GM19238 (cell line): ENCODE data around the gene EGLN3.
A peak's percentile ranks its signal among the peaks of the same experiment; 100 is the strongest.
"Not testable (repeated sequence)": the region's sequence is repeated elsewhere in the genome, so short reads cannot be mapped to it uniquely, and the experiment has no call there.

Experiments
- DNase-seq: peaks from one replicate; pipeline ENCODE4 v3.0.0; 2011; ENCODE audit warnings: low spot score; ENCODE audit not compliant: insufficient read length

EGLN3 gene

GRCh38 chr14:33950320-33951182 is at the start of gene EGLN3:
Gene EGLN3 (minus strand): TSS chr14:33951074. CDS start chr14:33950752, 322 bp downstream.
- DNase-seq, result peak; percentile 70

GRCh38 chr14:34000396-34000795 is 49.5 kb upstream of the EGLN3 start:
- no peak for DNase-seq

- no peak for DNase-seq
Observed at GRCh38 chr14:33999771-34000291, 49.0 kb upstream of the EGLN3 start.

GRCh38 chr14:33997611-33998010 is 46.7 kb upstream of the EGLN3 start:
- no peak for DNase-seq

- no peak for DNase-seq
Observed at GRCh38 chr14:33996462-33996861, 45.6 kb upstream of the EGLN3 start.

- no peak for DNase-seq
Observed at GRCh38 chr14:33993246-33993645, 42.4 kb upstream of the EGLN3 start.

GRCh38 chr14:33992274-33993007 is 41.6 kb upstream of the EGLN3 start:
- no peak for DNase-seq

GRCh38 chr14:33990790-33991189 is 39.9 kb upstream of the EGLN3 start:
- DNase-seq, result no peak

- no peak for DNase-seq
Observed at GRCh38 chr14:33987565-33988080, 36.7 kb upstream of the EGLN3 start.

GRCh38 chr14:33986804-33987203 is 35.9 kb upstream of the EGLN3 start:
- no peak for DNase-seq

GRCh38 chr14:33985242-33985641 is 34.4 kb upstream of the EGLN3 start:
- no peak for DNase-seq

GRCh38 chr14:33979613-33980276 is 28.9 kb upstream of the EGLN3 start:
- DNase-seq, result peak; percentile 10

- DNase-seq, result no peak
Observed at GRCh38 chr14:33978892-33979612, 28.2 kb upstream of the EGLN3 start.

GRCh38 chr14:33972583-33973081 is 21.8 kb upstream of the EGLN3 start:
- peak; percentile 19 for DNase-seq

- not testable (repeated sequence) for DNase-seq
Observed at GRCh38 chr14:33969846-33970245, 19.0 kb upstream of the EGLN3 start.

GRCh38 chr14:33968722-33969121 is 17.8 kb upstream of the EGLN3 start:
- DNase-seq, result no peak

- DNase-seq, result no peak
Observed at GRCh38 chr14:33967138-33967537, 16.3 kb upstream of the EGLN3 start.

- no peak for DNase-seq
Observed at GRCh38 chr14:33966276-33966675, 15.4 kb upstream of the EGLN3 start.

GRCh38 chr14:33964599-33965317 is 13.9 kb upstream of the EGLN3 start:
- DNase-seq, result no peak

- DNase-seq, result no peak
Observed at GRCh38 chr14:33963892-33964291, 13.0 kb upstream of the EGLN3 start.
